ENCODE data around the gene CERT1.
"Not testable (repeated sequence)": the region's sequence is repeated elsewhere in the genome, so short reads cannot be mapped to it uniquely, and the experiment has no call there.

Gene CERT1

GRCh38 chr5:75514323-75514722 lies 2.9 kb upstream of the CERT1 start:
- H3K36me3 ChIP-seq (ENCODE audit: insufficient read depth, low read length): no peaks in the 10 kb centered on the region
- peaks cover 2% of the 10 kb centered on the region for H3K9me3 ChIP-seq (ENCODE audit: low read length)
- peaks cover 11% of the 10 kb centered on the region for H3K4me1 ChIP-seq (ENCODE audit: insufficient read depth, low read length)
- H2AFZ ChIP-seq (ENCODE audit: low read depth, low read length): no peak overlapping the region
- H3K4me3 ChIP-seq (ENCODE audit: low read length): no peak overlapping the region
- H3K27me3 ChIP-seq (ENCODE audit: insufficient read depth, low read length): no peaks in the 10 kb centered on the region

- no peaks in the 10 kb centered on the region for H3K27me3 ChIP-seq (ENCODE audit: insufficient read depth, low read length)
- H3K9me3 ChIP-seq (ENCODE audit: low read length): peaks cover 1% of the 10 kb centered on the region
- no peak overlapping the region for H2AFZ ChIP-seq (ENCODE audit: low read depth, low read length)
- no peaks in the 10 kb centered on the region for H3K36me3 ChIP-seq (ENCODE audit: insufficient read depth, low read length)
- H3K4me3 ChIP-seq (ENCODE audit: low read length): no peak overlapping the region
- H3K4me1 ChIP-seq (ENCODE audit: insufficient read depth, low read length): peaks cover 16% of the 10 kb centered on the region
Observed at GRCh38 chr5:75513841-75514240, 2.4 kb upstream of the CERT1 start.

- Histone ChIP-seq H3K4me1 (ENCODE audit: insufficient read depth, low read length) (peaks cover 20% of the 10 kb centered on the region), H3K9me3 (ENCODE audit: low read length) (no peaks in the 10 kb centered on the region), H3K4me3 (ENCODE audit: low read length) (peak overlapping the region; percentile 78), H3K27me3 (ENCODE audit: insufficient read depth, low read length) (no peaks in the 10 kb centered on the region), H2AFZ (ENCODE audit: low read depth, low read length) (peak overlapping the region; percentile 79), H3K36me3 (ENCODE audit: insufficient read depth, low read length) (no peaks in the 10 kb centered on the region)
Observed at GRCh38 chr5:75512383-75513074, 1.1 kb upstream of the CERT1 start.

GRCh38 chr5:75510836-75511434 lies 494 bp downstream of the CERT1 start:
- Histone ChIP-seq H3K36me3 (ENCODE audit: insufficient read depth, low read length) (no peaks in the 10 kb centered on the region), H3K4me1 (ENCODE audit: insufficient read depth, low read length) (peaks cover 20% of the 10 kb centered on the region), H3K4me3 (ENCODE audit: low read length) (peak overlapping the region; percentile 96), H2AFZ (ENCODE audit: low read depth, low read length) (peak overlapping the region; percentile 86), H3K9me3 (ENCODE audit: low read length) (peaks cover 4% of the 10 kb centered on the region), H3K27me3 (ENCODE audit: insufficient read depth, low read length) (no peaks in the 10 kb centered on the region)

GRCh38 chr5:75510417-75510835 lies 1.0 kb downstream of the CERT1 start:
- Histone ChIP-seq H2AFZ (ENCODE audit: low read depth, low read length) (peak overlapping the region; percentile 86), H3K36me3 (ENCODE audit: insufficient read depth, low read length) (peaks cover 3% of the 10 kb centered on the region), H3K9me3 (ENCODE audit: low read length) (peaks cover 4% of the 10 kb centered on the region), H3K4me3 (ENCODE audit: low read length) (peak overlapping the region; percentile 96), H3K27me3 (ENCODE audit: insufficient read depth, low read length) (no peaks in the 10 kb centered on the region), H3K4me1 (ENCODE audit: insufficient read depth, low read length) (peaks cover 20% of the 10 kb centered on the region)

- Histone ChIP-seq H3K4me1 (ENCODE audit: insufficient read depth, low read length) (peaks cover 20% of the 10 kb centered on the region), H3K36me3 (ENCODE audit: insufficient read depth, low read length) (peaks cover 6% of the 10 kb centered on the region), H3K4me3 (ENCODE audit: low read length) (peak overlapping the region; percentile 96), H2AFZ (ENCODE audit: low read depth, low read length) (no peak overlapping the region), H3K27me3 (ENCODE audit: insufficient read depth, low read length) (no peaks in the 10 kb centered on the region), H3K9me3 (ENCODE audit: low read length) (peaks cover 4% of the 10 kb centered on the region)
Observed at GRCh38 chr5:75509956-75510355, 1.5 kb downstream of the CERT1 start.

GRCh38 chr5:75509546-75509945 lies 1.9 kb downstream of the CERT1 start:
- H3K4me3 ChIP-seq (ENCODE audit: low read length): peak overlapping the region; percentile 96
- peaks cover 8% of the 10 kb centered on the region for H3K36me3 ChIP-seq (ENCODE audit: insufficient read depth, low read length)
- peaks cover 4% of the 10 kb centered on the region for H3K9me3 ChIP-seq (ENCODE audit: low read length)
- no peak overlapping the region for H2AFZ ChIP-seq (ENCODE audit: low read depth, low read length)
- peaks cover 20% of the 10 kb centered on the region for H3K4me1 ChIP-seq (ENCODE audit: insufficient read depth, low read length)
- no peaks in the 10 kb centered on the region for H3K27me3 ChIP-seq (ENCODE audit: insufficient read depth, low read length)

- H3K4me1 ChIP-seq (ENCODE audit: insufficient read depth, low read length): peaks cover 19% of the 10 kb centered on the region
- no peak overlapping the region for H2AFZ ChIP-seq (ENCODE audit: low read depth, low read length)
- peaks cover 4% of the 10 kb centered on the region for H3K9me3 ChIP-seq (ENCODE audit: low read length)
- H3K36me3 ChIP-seq (ENCODE audit: insufficient read depth, low read length): peaks cover 21% of the 10 kb centered on the region
- H3K27me3 ChIP-seq (ENCODE audit: insufficient read depth, low read length): no peaks in the 10 kb centered on the region
- H3K4me3 ChIP-seq (ENCODE audit: low read length): no peak overlapping the region
Observed at GRCh38 chr5:75507841-75508240, 3.6 kb downstream of the CERT1 start.

- H3K36me3 ChIP-seq (ENCODE audit: insufficient read depth, low read length): peaks cover 21% of the 10 kb centered on the region
- not testable (repeated sequence) for H3K4me3 ChIP-seq (ENCODE audit: low read length); H3K9me3 ChIP-seq (ENCODE audit: low read length); H2AFZ ChIP-seq (ENCODE audit: low read depth, low read length); H3K27me3 ChIP-seq (ENCODE audit: insufficient read depth, low read length)
- H3K4me1 ChIP-seq (ENCODE audit: insufficient read depth, low read length): peaks cover 15% of the 10 kb centered on the region
Observed at GRCh38 chr5:75505112-75505511, 6.3 kb downstream of the CERT1 start.

GRCh38 chr5:75498875-75499274 lies 12.6 kb downstream of the CERT1 start:
- H3K4me3 ChIP-seq (ENCODE audit: low read length); H3K27me3 ChIP-seq (ENCODE audit: insufficient read depth, low read length); H3K4me1 ChIP-seq (ENCODE audit: insufficient read depth, low read length); H2AFZ ChIP-seq (ENCODE audit: low read depth, low read length); H3K9me3 ChIP-seq (ENCODE audit: low read length): not testable (repeated sequence)
- H3K36me3 ChIP-seq (ENCODE audit: insufficient read depth, low read length): peaks cover 24% of the 10 kb centered on the region

- no peaks in the 10 kb centered on the region for H3K27me3 ChIP-seq (ENCODE audit: insufficient read depth, low read length)
- H3K4me3 ChIP-seq (ENCODE audit: low read length): no peak overlapping the region
Observed at GRCh38 chr5:75498208-75498777, 13.1 kb downstream of the CERT1 start.

GRCh38 chr5:75496026-75496425 lies 15.4 kb downstream of the CERT1 start:
- Histone ChIP-seq H3K4me1 (ENCODE audit: insufficient read depth, low read length) (no peaks in the 10 kb centered on the region), H3K9me3 (ENCODE audit: low read length) (peaks cover 8% of the 10 kb centered on the region), H2AFZ (ENCODE audit: low read depth, low read length) (no peak overlapping the region), H3K4me3 (ENCODE audit: low read length) (no peak overlapping the region), H3K36me3 (ENCODE audit: insufficient read depth, low read length) (peaks cover 30% of the 10 kb centered on the region), H3K27me3 (ENCODE audit: insufficient read depth, low read length) (no peaks in the 10 kb centered on the region)

More at GRCh38 chr5:75498208-75498777, 13.1 kb downstream of the CERT1 start:
- Histone ChIP-seq H3K9me3 (ENCODE audit: low read length) (peaks cover 5% of the 10 kb centered on the region), H2AFZ (ENCODE audit: low read depth, low read length) (no peak overlapping the region), H3K4me1 (ENCODE audit: insufficient read depth, low read length) (no peaks in the 10 kb centered on the region), H3K36me3 (ENCODE audit: insufficient read depth, low read length) (peaks cover 21% of the 10 kb centered on the region)

- no peaks in the 10 kb centered on the region for H3K4me1 ChIP-seq (ENCODE audit: insufficient read depth, low read length)
- H3K36me3 ChIP-seq (ENCODE audit: insufficient read depth, low read length): peaks cover 15% of the 10 kb centered on the region
- peaks cover 4% of the 10 kb centered on the region for H3K9me3 ChIP-seq (ENCODE audit: low read length)
- no peaks in the 10 kb centered on the region for H3K27me3 ChIP-seq (ENCODE audit: insufficient read depth, low read length)
- no peak overlapping the region for H2AFZ ChIP-seq (ENCODE audit: low read depth, low read length)
- no peak overlapping the region for H3K4me3 ChIP-seq (ENCODE audit: low read length)
Observed at GRCh38 chr5:75491621-75492020, 19.8 kb downstream of the CERT1 start.

Measured in neuron (in vitro differentiated cells).